Endothelial cell (in vitro differentiated cells): ENCODE data around the gene RSPO1. TPM values are rescaled to one million over a fixed set of nuclear protein-coding genes. Genes with fewer than 3 reads are reported as not detected.

ENCODE experiments used
- DNase-seq: peaks from one replicate; pipeline ENCODE4 v3.0.0; 2021; ENCODE audit warnings: low spot score
- H3K27ac Mint-ChIP-seq: one replicate; pipeline ENCODE4 v1.8.0; 2021; ENCODE audit warnings: mixed read lengths, inconsistent platforms; ENCODE audit not compliant: unreplicated experiment
- H3K27me3 Mint-ChIP-seq: one replicate; pipeline ENCODE4 v1.8.0; 2021; ENCODE audit warnings: mild to moderate bottlenecking, moderate library complexity, mixed read lengths, inconsistent platforms; ENCODE audit not compliant: unreplicated experiment
- H3K36me3 Mint-ChIP-seq: one replicate; pipeline ENCODE4 v1.8.0; 2021; ENCODE audit warnings: mild to moderate bottlenecking, low read depth, mixed read lengths, inconsistent platforms; ENCODE audit not compliant: unreplicated experiment
- H3K4me1 Mint-ChIP-seq: one replicate; pipeline ENCODE4 v1.8.0; 2021; ENCODE audit warnings: mild to moderate bottlenecking, mixed read lengths, inconsistent platforms; ENCODE audit not compliant: unreplicated experiment
- H3K4me3 Mint-ChIP-seq: one replicate; pipeline ENCODE4 v1.8.0; 2021; ENCODE audit warnings: mild to moderate bottlenecking, mixed read lengths, inconsistent platforms; ENCODE audit not compliant: unreplicated experiment
- H3K9me3 Mint-ChIP-seq: one replicate; pipeline ENCODE4 v1.8.0; 2021; ENCODE audit warnings: mixed read lengths, inconsistent platforms; ENCODE audit not compliant: unreplicated experiment
- CTCF ChIP-seq: fragments of 200-600 bp; sonication (generic); IDR thresholded peaks from one replicate; pipeline ENCODE4 v1.5.0; 2021; ENCODE audit warnings: antibody characterized with exemption; ENCODE audit not compliant: unreplicated experiment
- total RNA-seq: library from RNA; stranded (reverse); fragmentation: NEBNext Ultra II Directional; extraction: Animal tissue kit (Norgen Biotek cat#: 25700); gene quantifications from one replicate; pipeline ENCODE4 v1.2.1, GENCODE V29; 2021; ENCODE audit not compliant: unreplicated experiment

The RSPO1 gene
- total RNA-seq, 1 donor from 2014 or later, result not detected

GRCh38 chr1:37574834-37575480 is 59.7 kb downstream of the RSPO1 start:
- Mint-ChIP-seq H3K36me3 (peaks cover 44% of the 10 kb centered on the region), H3K27ac (no peak overlapping the region), H3K4me1 (no peaks in the 10 kb centered on the region), H3K9me3 (no peaks in the 10 kb centered on the region), H3K27me3 (no peaks in the 10 kb centered on the region), H3K4me3 (no peak overlapping the region)
- no peak for TF ChIP-seq CTCF
- DNase-seq, result no peak

- H3K27me3 Mint-ChIP-seq, result no peaks in the 10 kb centered on the region
- no peak overlapping the region for H3K27ac Mint-ChIP-seq
- no peak for TF ChIP-seq CTCF
- DNase-seq, result no peak
- no peak overlapping the region for H3K4me3 Mint-ChIP-seq
- peaks cover 7% of the 10 kb centered on the region for H3K4me1 Mint-ChIP-seq
- H3K36me3 Mint-ChIP-seq, result peaks cover 70% of the 10 kb centered on the region
- H3K9me3 Mint-ChIP-seq, result no peaks in the 10 kb centered on the region
Measured at GRCh38 chr1:37570528-37571334, 64.0 kb downstream of the RSPO1 start.

GRCh38 chr1:37567023-37567422 is 67.7 kb downstream of the RSPO1 start:
- no peaks in the 10 kb centered on the region for H3K27me3 Mint-ChIP-seq
- peaks cover 60% of the 10 kb centered on the region for H3K36me3 Mint-ChIP-seq
- H3K4me1 Mint-ChIP-seq, result peaks cover 7% of the 10 kb centered on the region
- DNase-seq, result no peak
- no peak overlapping the region for H3K27ac Mint-ChIP-seq
- no peaks in the 10 kb centered on the region for H3K9me3 Mint-ChIP-seq
- peak overlapping the region; percentile 45 for H3K4me3 Mint-ChIP-seq
- TF ChIP-seq CTCF, result no peak

- H3K4me3 Mint-ChIP-seq, result no peak overlapping the region
- no peak for TF ChIP-seq CTCF
- H3K9me3 Mint-ChIP-seq, result no peaks in the 10 kb centered on the region
- peaks cover 7% of the 10 kb centered on the region for H3K4me1 Mint-ChIP-seq
- no peak for DNase-seq
- no peak overlapping the region for H3K27ac Mint-ChIP-seq
- peaks cover 47% of the 10 kb centered on the region for H3K36me3 Mint-ChIP-seq
- H3K27me3 Mint-ChIP-seq, result no peaks in the 10 kb centered on the region
Measured at GRCh38 chr1:37564892-37565291, 69.8 kb downstream of the RSPO1 start.

GRCh38 chr1:37562984-37563383 is 71.7 kb downstream of the RSPO1 start:
- Mint-ChIP-seq H3K27ac (no peak overlapping the region), H3K27me3 (peaks cover 4% of the 10 kb centered on the region), H3K4me1 (peaks cover 6% of the 10 kb centered on the region), H3K9me3 (no peaks in the 10 kb centered on the region), H3K4me3 (peak overlapping the region; percentile 24), H3K36me3 (peaks cover 38% of the 10 kb centered on the region)
- TF ChIP-seq CTCF, result no peak
- no peak for DNase-seq
